Measurements from ENCODE around the gene ABI3BP.

The ABI3BP gene

GRCh38 chr3:100932491-100932890 is 60.7 kb downstream of the ABI3BP start:
- Histone ChIP-seq H3K9me2 (replicated peaks; ENCODE audit: insufficient read depth, low read length) (no peaks in the 10 kb centered on the region), H3K4me2 (ENCODE audit: low read depth, low read length) (no peak overlapping the region), H3K79me2 (ENCODE audit: low read length) (no peaks in the 10 kb centered on the region), H3K4me1 (ENCODE audit: low read length) (no peaks in the 10 kb centered on the region), H2AFZ (ENCODE audit: low read length) (no peak overlapping the region), H3K4me3 (ENCODE audit: low read length) (no peak overlapping the region), H3K27ac (ENCODE audit: low read length) (no peak overlapping the region), H3K9ac (ENCODE audit: low read length) (no peak overlapping the region), H3K9me3 (replicated peaks; ENCODE audit: insufficient read depth, low read length) (no peaks in the 10 kb centered on the region), H4K20me1 (ENCODE audit: insufficient read depth, low read length) (no peaks in the 10 kb centered on the region), H3F3A (ENCODE audit: insufficient read depth, low read length) (no peaks in the 10 kb centered on the region), H3K36me3 (replicated peaks; ENCODE audit: insufficient read depth, low read length) (no peaks in the 10 kb centered on the region), H3K27me3 (replicated peaks; ENCODE audit: insufficient read depth, low read length) (no peaks in the 10 kb centered on the region)
- no peak for DNase-seq
- TF ChIP-seq EZH2phosphoT487 (IDR thresholded peaks at IDR 0.05; ENCODE audit: low read length): no peak
- TF ChIP-seq EZH2 (optimal IDR thresholded peaks at IDR 0.05; ENCODE audit: low read depth, low read length): no peak
- TF ChIP-seq CTCF (IDR thresholded peaks at IDR 0.05; ENCODE audit: low read length): no peak

GRCh38 chr3:100928638-100929428 is 64.4 kb downstream of the ABI3BP start:
- Histone ChIP-seq H3K9me2 (replicated peaks; ENCODE audit: insufficient read depth, low read length) (no peaks in the 10 kb centered on the region), H3K4me1 (ENCODE audit: low read length) (no peaks in the 10 kb centered on the region), H2AFZ (ENCODE audit: low read length) (no peak overlapping the region), H3K27ac (ENCODE audit: low read length) (no peak overlapping the region), H3K36me3 (replicated peaks; ENCODE audit: insufficient read depth, low read length) (no peaks in the 10 kb centered on the region), H3F3A (ENCODE audit: insufficient read depth, low read length) (no peaks in the 10 kb centered on the region), H3K9me3 (replicated peaks; ENCODE audit: insufficient read depth, low read length) (no peaks in the 10 kb centered on the region), H4K20me1 (ENCODE audit: insufficient read depth, low read length) (no peaks in the 10 kb centered on the region), H3K4me3 (ENCODE audit: low read length) (no peak overlapping the region), H3K79me2 (ENCODE audit: low read length) (no peaks in the 10 kb centered on the region), H3K27me3 (replicated peaks; ENCODE audit: insufficient read depth, low read length) (no peaks in the 10 kb centered on the region), H3K9ac (ENCODE audit: low read length) (no peak overlapping the region), H3K4me2 (ENCODE audit: low read depth, low read length) (no peak overlapping the region)
- TF ChIP-seq EZH2phosphoT487 (IDR thresholded peaks at IDR 0.05; ENCODE audit: low read length) (no peak), EZH2 (optimal IDR thresholded peaks at IDR 0.05; ENCODE audit: low read depth, low read length) (no peak), CTCF (IDR thresholded peaks at IDR 0.05; ENCODE audit: low read length) (no peak)
- DNase-seq: no peak

GRCh38 chr3:100927775-100928174 is 65.4 kb downstream of the ABI3BP start:
- H3K27me3 ChIP-seq (replicated peaks; ENCODE audit: insufficient read depth, low read length): no peaks in the 10 kb centered on the region
- H3K4me3 ChIP-seq (ENCODE audit: low read length): no peak overlapping the region
- no peak overlapping the region for H3K4me2 ChIP-seq (ENCODE audit: low read depth, low read length)
- H3F3A ChIP-seq (ENCODE audit: insufficient read depth, low read length): no peaks in the 10 kb centered on the region
- no peaks in the 10 kb centered on the region for H3K79me2 ChIP-seq (ENCODE audit: low read length)
- no peak overlapping the region for H3K9ac ChIP-seq (ENCODE audit: low read length)
- H3K27ac ChIP-seq (ENCODE audit: low read length): no peak overlapping the region
- H4K20me1 ChIP-seq (ENCODE audit: insufficient read depth, low read length): no peaks in the 10 kb centered on the region
- TF ChIP-seq EZH2 (optimal IDR thresholded peaks at IDR 0.05; ENCODE audit: low read depth, low read length): no peak
- no peak for TF ChIP-seq EZH2phosphoT487 (IDR thresholded peaks at IDR 0.05; ENCODE audit: low read length)
- no peak for TF ChIP-seq CTCF (IDR thresholded peaks at IDR 0.05; ENCODE audit: low read length)
- no peak overlapping the region for H2AFZ ChIP-seq (ENCODE audit: low read length)
- no peaks in the 10 kb centered on the region for H3K4me1 ChIP-seq (ENCODE audit: low read length)
- H3K36me3 ChIP-seq (replicated peaks; ENCODE audit: insufficient read depth, low read length): no peaks in the 10 kb centered on the region
- DNase-seq: no peak
- H3K9me2 ChIP-seq (replicated peaks; ENCODE audit: insufficient read depth, low read length): no peaks in the 10 kb centered on the region
- no peaks in the 10 kb centered on the region for H3K9me3 ChIP-seq (replicated peaks; ENCODE audit: insufficient read depth, low read length)

Measured in MM.1S (cell line).